ENCODE data around the gene ZNF334. TPM values are rescaled to one million over a fixed set of nuclear protein-coding genes. Genes with fewer than 3 reads are reported as not detected.

Gene ZNF334
- total RNA-seq (2022) (not detected in 2 replicates), Bru-seq, nascent RNA (not detected), BruChase-seq, experiment 1, labeled RNA remaining after a 6-hour chase (percentile 4 among the genes with signal in this experiment), BruChase-seq, experiment 2, labeled RNA remaining after a 2-hour chase (not detected)
- long read RNA-seq = 0 reads

DNA sequence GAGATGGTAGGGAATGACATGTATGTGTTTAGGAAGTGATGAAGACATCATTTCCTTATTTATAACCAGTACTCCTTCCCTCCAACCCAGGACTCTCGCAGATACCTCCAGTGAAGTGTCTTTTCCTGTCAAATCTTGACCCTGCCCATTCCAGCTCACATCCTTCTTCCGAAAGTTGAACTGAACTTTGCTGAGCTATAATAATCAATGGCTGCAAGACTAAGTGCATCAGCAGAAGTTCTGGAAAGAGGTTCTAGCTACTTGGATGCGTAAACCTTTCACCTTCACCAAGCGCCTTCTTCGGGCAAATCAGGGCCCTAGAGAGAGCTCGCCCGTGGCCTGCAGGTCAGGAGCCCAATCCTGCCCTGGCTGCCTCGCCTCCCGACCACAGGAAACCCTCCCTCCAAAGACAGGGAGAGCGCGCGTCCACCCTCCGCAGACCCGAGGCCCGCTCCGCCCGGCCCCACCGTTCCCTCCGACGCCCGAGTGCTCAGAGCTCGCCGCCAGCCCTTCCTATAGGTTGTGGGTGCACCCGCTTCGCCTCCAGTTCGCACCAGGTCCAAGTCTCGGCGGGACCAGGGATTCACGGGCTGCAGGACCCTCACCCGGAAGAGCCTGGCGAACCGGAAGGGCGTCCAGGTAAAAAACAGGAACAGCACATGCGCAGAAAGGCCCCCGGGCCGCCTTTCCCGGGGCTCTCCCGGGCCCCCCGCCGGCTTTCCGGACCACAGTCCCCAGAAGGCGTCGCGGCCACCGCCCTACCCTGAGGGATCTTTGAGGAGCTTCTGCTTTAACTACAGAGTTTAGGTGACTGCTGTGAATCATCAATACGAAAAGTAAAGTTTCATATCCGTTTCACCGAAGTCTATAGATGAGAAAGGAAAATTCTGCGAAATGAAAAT is at the start of gene ZNF334:
Gene ZNF334, minus strand, starts transcription at position 617 of the 902 bp plus-strand sequence. CDS start 1,457 bp downstream, outside the sequence.
- Mint-ChIP-seq H3K36me3 (ENCODE audit: insufficient read depth, unreplicated experiment) (no peaks in the 10 kb centered on the region), H3K4me3 (ENCODE audit: unreplicated experiment) (no peak within 1 kb of the TSS), H3K4me1 (ENCODE audit: insufficient read depth, unreplicated experiment) (no peaks in the 10 kb centered on the region), H3K27ac (ENCODE audit: low read depth, unreplicated experiment) (no peak within 1 kb of the TSS), H3K9me3 (ENCODE audit: unreplicated experiment) (peaks cover 7% of the 10 kb centered on the region), H3K27me3 (ENCODE audit: insufficient read depth, unreplicated experiment) (peaks cover 54% of the 10 kb centered on the region)
- ChIA-PET POLR2A (no interaction called here), CTCF (interaction anchor here (0.5 to 1.2 kb wide), 5 partner anchors 8 to 75 kb away, joined by 3 to 5 read pairs (median 3); no protein-coding TSS in a partner anchor)
- intact Hi-C loops (cut with micrococcal nuclease) = no loop called here
- no TSS peak for BruUV-seq (replicated peaks)
- DNase-seq (ENCODE audit: unreplicated experiment) = no peak
- TF ChIP-seq CTCF (IDR thresholded peaks at IDR 0.05; ENCODE audit: unreplicated experiment) = no peak

GRCh38 chr20:46562373-46563169 is 49.2 kb upstream of the ZNF334 start:
- TF ChIP-seq CTCF (IDR thresholded peaks at IDR 0.05; ENCODE audit: unreplicated experiment) = peak; percentile 66
- Mint-ChIP-seq H3K27ac (ENCODE audit: low read depth, unreplicated experiment) (no peak overlapping the region), H3K36me3 (ENCODE audit: insufficient read depth, unreplicated experiment) (no peaks in the 10 kb centered on the region), H3K4me3 (ENCODE audit: unreplicated experiment) (no peak overlapping the region), H3K9me3 (ENCODE audit: unreplicated experiment) (no peaks in the 10 kb centered on the region), H3K4me1 (ENCODE audit: insufficient read depth, unreplicated experiment) (peaks cover 11% of the 10 kb centered on the region), H3K27me3 (ENCODE audit: insufficient read depth, unreplicated experiment) (no peaks in the 10 kb centered on the region)
- BruUV-seq (replicated peaks) = no TSS peak
- DNase-seq (ENCODE audit: unreplicated experiment) = peak; percentile 66
- CTCF ChIA-PET = interaction anchor here (0.5 to 2.3 kb wide), 14 partner anchors 11 to 1620 kb away, joined by 3 to 10 read pairs (median 3); partner anchors contain the start of gene OCSTAMP
- intact Hi-C loops (cut with micrococcal nuclease) = no loop called here
- POLR2A ChIA-PET = no interaction called here

- ChIA-PET CTCF (interaction anchor here (0.5 to 2.3 kb wide), 13 partner anchors 10 to 1620 kb away, joined by 3 to 10 read pairs (median 3); partner anchors contain the start of gene OCSTAMP), POLR2A (no interaction called here)
- H3K36me3 Mint-ChIP-seq (ENCODE audit: insufficient read depth, unreplicated experiment) = no peaks in the 10 kb centered on the region
- TF ChIP-seq CTCF (IDR thresholded peaks at IDR 0.05; ENCODE audit: unreplicated experiment) = no peak
- DNase-seq (ENCODE audit: unreplicated experiment) = no peak
- no peaks in the 10 kb centered on the region for H3K27me3 Mint-ChIP-seq (ENCODE audit: insufficient read depth, unreplicated experiment)
- BruUV-seq (replicated peaks) = no TSS peak
- no peak overlapping the region for H3K27ac Mint-ChIP-seq (ENCODE audit: low read depth, unreplicated experiment)
- no peaks in the 10 kb centered on the region for H3K9me3 Mint-ChIP-seq (ENCODE audit: unreplicated experiment)
- H3K4me1 Mint-ChIP-seq (ENCODE audit: insufficient read depth, unreplicated experiment) = peaks cover 17% of the 10 kb centered on the region
- intact Hi-C loops (cut with micrococcal nuclease) = no loop called here
- H3K4me3 Mint-ChIP-seq (ENCODE audit: unreplicated experiment) = no peak overlapping the region
Measured at GRCh38 chr20:46562009-46562372, 48.6 kb upstream of the ZNF334 start.
